CD4-positive, alpha-beta T cell (primary cell): ENCODE data around the gene RGS14. TPM values are rescaled to one million over a fixed set of nuclear protein-coding genes. Genes with fewer than 3 reads are reported as not detected.
A peak's percentile ranks its signal among the peaks of the same experiment; 100 is the strongest.

Experiments used
- ATAC-seq: fragments of 200-7000 bp; cut with Tn5 transposase; one replicate; pipeline ENCODE4 v1.10.0; 2022; ENCODE audit warnings: mild to moderate bottlenecking; ENCODE audit not compliant: poor library complexity
- CTCF ChIA-PET: fragments of 350-600 bp; sonication (Branson Sonifier 250); formaldehyde crosslinking; loops from one replicate; lab custom pipeline; 2021; ENCODE audit warnings: antibody characterized with exemption, inconsistent platforms; lab: Charles Lee
- POLR2A ChIA-PET: fragments of 350-600 bp; sonication (Branson Sonifier 250); formaldehyde crosslinking; loops from one replicate; lab custom pipeline; 2021; ENCODE audit warnings: antibody characterized with exemption, inconsistent platforms; lab: Charles Lee
- DNase-seq, 14 experiments: peaks; one replicate each; pipeline ENCODE4 v3.0.0-alpha.2; 2013 to 2020; ENCODE audit warnings: mixed read lengths in 2 of 14
- H3K27ac ChIP-seq, 2 donors: one replicate each; pipeline versions ENCODE4 v1.5.1 to v1.7.0; 2013; ENCODE audit warnings: low read length in 2 of 2, low read depth in 1 of 2, mild to moderate bottlenecking in 1 of 2
- H3K27me3 ChIP-seq, 2 experiments: 1 replicate in 1 of 2; 2 replicates in 1 of 2; pipeline versions ENCODE4 v1.6.1 to v1.7.0; 2013; ENCODE audit warnings: low read length in 2 of 2, control low read depth in 1 of 2, mild to moderate bottlenecking in 1 of 2, moderate library complexity in 1 of 2; ENCODE audit not compliant: insufficient read depth in 2 of 2, control insufficient read depth in 1 of 2
- H3K36me3 ChIP-seq: one replicate; pipeline ENCODE4 v1.6.1; 2013; ENCODE audit warnings: low read length, control low read depth; ENCODE audit not compliant: insufficient read depth
- H3K4me1 ChIP-seq: one replicate; pipeline ENCODE4 v1.6.1; 2013; ENCODE audit warnings: low read length, control low read depth; ENCODE audit not compliant: insufficient read depth
- H3K4me3 ChIP-seq: one replicate; pipeline ENCODE4 v1.5.1; 2013; ENCODE audit warnings: mild to moderate bottlenecking, low read length, moderate library complexity
- H3K9me3 ChIP-seq, 2 experiments: 1 replicate in 1 of 2; 2 replicates in 1 of 2; pipeline versions ENCODE4 v1.6.1 to v1.7.0; 2013; ENCODE audit warnings: low read length in 2 of 2, mild to moderate bottlenecking in 2 of 2, control low read depth in 1 of 2, moderate library complexity in 1 of 2; ENCODE audit not compliant: control insufficient read depth in 1 of 2, insufficient read depth in 1 of 2
- H3K27ac Mint-ChIP-seq: one replicate; pipeline ENCODE4 v1.8.0; 2020; ENCODE audit warnings: mixed read lengths
- H3K27me3 Mint-ChIP-seq: one replicate; pipeline ENCODE4 v1.8.0; 2021; ENCODE audit warnings: mixed read lengths
- H3K36me3 Mint-ChIP-seq: one replicate; pipeline ENCODE4 v1.8.0; 2021; ENCODE audit warnings: low read depth, mixed read lengths
- H3K4me1 Mint-ChIP-seq: one replicate; pipeline ENCODE4 v1.8.0; 2021; ENCODE audit warnings: low read depth, mixed read lengths
- H3K4me3 Mint-ChIP-seq: one replicate; pipeline ENCODE4 v1.8.0; 2020; ENCODE audit warnings: mild to moderate bottlenecking, mixed read lengths
- H3K9me3 Mint-ChIP-seq: one replicate; pipeline ENCODE4 v1.8.0; 2020; ENCODE audit warnings: mixed read lengths
- CTCF ChIP-seq: fragments of 200-600 bp; IDR thresholded peaks from one replicate; pipeline ENCODE4 v1.8.0; 2022; ENCODE audit warnings: antibody characterized with exemption, mild to moderate bottlenecking
- intact Hi-C, 2 experiments: fragments of 100-400 bp; cut with DNase I in 1 of 2; cut with micrococcal nuclease in 1 of 2; formaldehyde crosslinking; loops; one replicate each; pipeline versions ENCODE4 v1.15.1 to v1.9.0; 2023 to 2025; cut with DNase I, micrococcal nuclease
- total RNA-seq, 174 experiments: library from RNA in 2 of 174; stranded (reverse) in 2 of 174; gene quantifications; one replicate each; pipeline ENCODE4 v1.2.3 and lab custom pipeline; 2021 to 2026

RGS14 gene
- total RNA-seq, 2 experiments from 2014 or later = 34.7 to 35.3 TPM

GRCh38 chr5:177362292-177362609, 4.5 kb downstream of the RGS14 start:
- peaks cover 62% of the 10 kb centered on the region for H3K36me3 Mint-ChIP-seq

GRCh38 chr5:177362610-177363507, 5.1 kb downstream of the RGS14 start:
- POLR2A ChIA-PET = interaction anchor here (1.0 to 2.8 kb wide), 5 partner anchors 11 to 135 kb away, joined by 3 to 15 read pairs (median 5); partner anchors contain the start of genes LMAN2 and PDLIM7
- Histone ChIP-seq H3K27ac (peak overlapping the region; percentile 72 to 82), H3K4me1 (peaks cover 84% of the 10 kb centered on the region), H3K27me3 (no peaks in the 10 kb centered on the region), H3K9me3 (no peaks in the 10 kb centered on the region), H3K36me3 (peaks cover 51% of the 10 kb centered on the region), H3K4me3 (peak overlapping the region; percentile 61)
- no peaks in the 10 kb centered on the region for H3K27me3 Mint-ChIP-seq
- intact Hi-C loops = loop anchor here in 1 of 2 experiments (5.0 kb wide), 1 partner anchor 51 kb away; the partner anchor contains the start of gene MXD3
- H3K9me3 Mint-ChIP-seq = no peaks in the 10 kb centered on the region
- peak; percentile 72 for ATAC-seq
- H3K27ac Mint-ChIP-seq = peak overlapping the region; percentile 76
- H3K36me3 Mint-ChIP-seq = peaks cover 57% of the 10 kb centered on the region
- CTCF ChIA-PET = no interaction called here
- peak in 13 of 14 experiments; percentile 47 to 93 (median 63) for DNase-seq
- TF ChIP-seq CTCF = no peak
- peaks cover 63% of the 10 kb centered on the region for H3K4me1 Mint-ChIP-seq
- peak overlapping the region; percentile 90 for H3K4me3 Mint-ChIP-seq

More at GRCh38 chr5:177362292-177362609, 4.5 kb downstream of the RGS14 start:
- H3K36me3 ChIP-seq = peaks cover 44% of the 10 kb centered on the region
- ChIA-PET CTCF (interaction anchor here (1.4 kb wide), 1 partner anchor 8 kb away, joined by 3 read pairs; no protein-coding TSS in a partner anchor), POLR2A (interaction anchor here (1.6 to 6.2 kb wide), 4 partner anchors 9 to 135 kb away, joined by 5 to 51 read pairs (median 14); partner anchors contain the start of genes LMAN2 and PDLIM7)
- peak overlapping the region; percentile 90 for H3K4me3 Mint-ChIP-seq
- peaks cover 69% of the 10 kb centered on the region for H3K4me1 Mint-ChIP-seq
- no peak for ATAC-seq
- H3K27me3 ChIP-seq = no peaks in the 10 kb centered on the region
- no peaks in the 10 kb centered on the region for H3K27me3 Mint-ChIP-seq
- H3K9me3 ChIP-seq = no peaks in the 10 kb centered on the region
- peak overlapping the region; percentile 76 for H3K27ac Mint-ChIP-seq
- intact Hi-C loops = loop anchor here in 1 of 2 experiments (5.0 kb wide), 1 partner anchor 50 kb away; the partner anchor contains the start of gene MXD3
- peaks cover 89% of the 10 kb centered on the region for H3K4me1 ChIP-seq
- no peak for DNase-seq
- H3K4me3 ChIP-seq = peak overlapping the region; percentile 61
- no peak for TF ChIP-seq CTCF
- H3K9me3 Mint-ChIP-seq = no peaks in the 10 kb centered on the region
- peak overlapping the region; percentile 72 to 82 for H3K27ac ChIP-seq

GRCh38 chr5:177363565-177363964, 5.8 kb downstream of the RGS14 start:
- H3K27me3 Mint-ChIP-seq = no peaks in the 10 kb centered on the region
- peaks cover 67% of the 10 kb centered on the region for H3K4me1 Mint-ChIP-seq
- POLR2A ChIA-PET = interaction anchor here (1.0 to 1.3 kb wide), 5 partner anchors 9 to 85 kb away, joined by 3 to 5 read pairs (median 4); partner anchors contain the start of genes LMAN2 and SLC34A1
- H3K27ac Mint-ChIP-seq = peak overlapping the region; percentile 76
- Histone ChIP-seq H3K27ac (peak overlapping the region in 1 of 2 donors; percentile 82), H3K4me1 (peaks cover 82% of the 10 kb centered on the region), H3K27me3 (no peaks in the 10 kb centered on the region), H3K9me3 (no peaks in the 10 kb centered on the region), H3K36me3 (peaks cover 58% of the 10 kb centered on the region), H3K4me3 (peak overlapping the region; percentile 61)
- CTCF ChIA-PET = no interaction called here
- ATAC-seq (no peak), DNase-seq (no peak)
- no peaks in the 10 kb centered on the region for H3K9me3 Mint-ChIP-seq
- peak overlapping the region; percentile 38 for H3K4me3 Mint-ChIP-seq
- TF ChIP-seq CTCF = no peak
- intact Hi-C loops = loop anchor here in 1 of 2 experiments (5.0 kb wide), 1 partner anchor 51 kb away; the partner anchor contains the start of gene MXD3
- peaks cover 64% of the 10 kb centered on the region for H3K36me3 Mint-ChIP-seq
